ENCODE data around the gene CIC. TPM values are rescaled to one million over a fixed set of nuclear protein-coding genes. Genes with fewer than 3 reads are reported as not detected.
A peak's percentile ranks its signal among the peaks of the same experiment; 100 is the strongest.

Gene CIC
- total RNA-seq, 3 donors from 2014 or later = 54.9 to 67.3 (median 64.1) TPM

- no peak for DNase-seq
- no peak for ATAC-seq
These were observed 22.4 kb downstream of the CIC start for GRCh38 chr19:42291435-42291810.

GRCh38 chr19:42292042-42292960 is 23.2 kb downstream of the CIC start:
- Mint-ChIP-seq H3K27me3 (ENCODE audit: low read depth) (no peaks in the 10 kb centered on the region), H3K36me3 (ENCODE audit: insufficient read depth) (peaks cover 4% of the 10 kb centered on the region)

More at GRCh38 chr19:42291435-42291810, 22.4 kb downstream of the CIC start:
- Mint-ChIP-seq H3K36me3 (ENCODE audit: insufficient read depth) (peaks cover 4% of the 10 kb centered on the region), H3K4me1 (ENCODE audit: low read depth) (peaks cover 6% of the 10 kb centered on the region), H3K27me3 (ENCODE audit: low read depth) (no peaks in the 10 kb centered on the region), H3K4me3 (no peak overlapping the region), H3K9me3 (no peaks in the 10 kb centered on the region)

DNA sequence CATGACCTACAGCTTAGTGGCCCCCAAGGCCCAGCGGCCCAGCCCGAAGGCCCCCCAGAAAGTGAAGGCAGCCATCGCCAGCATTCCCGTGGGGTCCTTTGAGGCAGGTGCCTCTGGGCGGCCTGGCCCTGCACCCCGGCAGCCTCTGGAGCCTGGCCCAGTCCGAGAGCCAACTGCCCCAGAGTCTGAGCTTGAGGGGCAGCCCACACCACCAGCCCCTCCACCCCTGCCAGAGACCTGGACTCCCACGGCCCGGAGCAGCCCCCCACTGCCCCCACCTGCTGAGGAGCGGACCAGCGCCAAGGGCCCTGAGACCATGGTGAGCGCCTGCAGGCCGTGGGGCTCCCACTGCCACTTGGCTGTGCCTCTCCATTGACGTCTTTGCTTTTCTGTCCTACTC is 23.9 kb downstream of the CIC start:
- DNase-seq (no peak), ATAC-seq (no peak)
- H3K36me3 Mint-ChIP-seq (ENCODE audit: insufficient read depth) = peaks cover 4% of the 10 kb centered on the region
- H3K9me3 Mint-ChIP-seq = no peaks in the 10 kb centered on the region
- H3K4me1 Mint-ChIP-seq (ENCODE audit: low read depth) = peaks cover 6% of the 10 kb centered on the region
- no peaks in the 10 kb centered on the region for H3K27me3 Mint-ChIP-seq (ENCODE audit: low read depth)
- H3K4me3 Mint-ChIP-seq = no peak overlapping the region

More at GRCh38 chr19:42292042-42292960, 23.2 kb downstream of the CIC start:
- DNase-seq = no peak
- ATAC-seq = no peak
- Mint-ChIP-seq H3K9me3 (no peaks in the 10 kb centered on the region), H3K4me1 (ENCODE audit: low read depth) (peaks cover 6% of the 10 kb centered on the region), H3K4me3 (no peak overlapping the region)

DNA sequence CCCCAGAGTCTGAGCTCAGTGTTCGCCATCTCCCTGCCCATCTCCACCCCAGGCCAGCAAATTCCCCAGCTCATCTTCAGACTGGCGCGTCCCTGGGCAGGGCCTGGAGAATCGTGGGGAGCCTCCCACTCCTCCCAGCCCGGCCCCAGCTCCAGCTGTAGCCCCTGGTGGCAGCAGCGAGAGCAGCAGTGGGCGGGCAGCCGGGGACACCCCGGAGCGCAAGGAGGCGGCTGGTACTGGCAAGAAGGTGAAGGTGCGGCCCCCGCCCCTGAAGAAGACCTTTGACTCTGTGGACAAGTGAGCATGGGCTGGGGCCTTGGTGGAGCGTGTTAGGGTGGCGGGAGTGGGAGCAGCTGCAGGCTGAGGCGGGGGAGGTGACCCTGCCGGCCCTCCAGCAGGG is 24.5 kb downstream of the CIC start:
- Mint-ChIP-seq H3K36me3 (ENCODE audit: insufficient read depth) (peaks cover 1% of the 10 kb centered on the region), H3K9me3 (no peaks in the 10 kb centered on the region), H3K4me1 (ENCODE audit: low read depth) (peaks cover 6% of the 10 kb centered on the region), H3K4me3 (no peak overlapping the region), H3K27me3 (ENCODE audit: low read depth) (no peaks in the 10 kb centered on the region)
- no peak for DNase-seq
- no peak for ATAC-seq

DNA sequence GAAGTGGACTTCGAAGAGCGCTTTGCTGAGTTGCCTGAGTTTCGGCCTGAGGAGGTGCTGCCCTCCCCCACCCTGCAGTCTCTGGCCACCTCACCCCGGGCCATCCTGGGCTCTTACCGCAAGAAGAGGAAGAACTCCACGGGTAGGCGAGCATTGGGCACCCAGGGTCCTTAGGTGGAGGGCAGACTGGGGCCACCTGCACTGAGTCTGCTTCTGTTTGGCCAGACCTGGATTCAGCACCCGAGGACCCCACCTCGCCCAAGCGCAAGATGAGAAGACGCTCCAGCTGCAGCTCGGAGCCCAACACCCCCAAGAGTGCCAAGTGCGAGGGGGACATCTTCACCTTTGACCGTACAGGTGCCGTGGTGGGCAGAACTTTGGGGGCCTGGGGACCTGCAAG is 24.9 kb downstream of the CIC start:
- Mint-ChIP-seq H3K4me3 (no peak overlapping the region), H3K36me3 (ENCODE audit: insufficient read depth) (peaks cover 1% of the 10 kb centered on the region), H3K4me1 (ENCODE audit: low read depth) (peaks cover 6% of the 10 kb centered on the region), H3K27me3 (ENCODE audit: low read depth) (no peaks in the 10 kb centered on the region), H3K9me3 (no peaks in the 10 kb centered on the region)
- DNase-seq (no peak), ATAC-seq (no peak)

DNA sequence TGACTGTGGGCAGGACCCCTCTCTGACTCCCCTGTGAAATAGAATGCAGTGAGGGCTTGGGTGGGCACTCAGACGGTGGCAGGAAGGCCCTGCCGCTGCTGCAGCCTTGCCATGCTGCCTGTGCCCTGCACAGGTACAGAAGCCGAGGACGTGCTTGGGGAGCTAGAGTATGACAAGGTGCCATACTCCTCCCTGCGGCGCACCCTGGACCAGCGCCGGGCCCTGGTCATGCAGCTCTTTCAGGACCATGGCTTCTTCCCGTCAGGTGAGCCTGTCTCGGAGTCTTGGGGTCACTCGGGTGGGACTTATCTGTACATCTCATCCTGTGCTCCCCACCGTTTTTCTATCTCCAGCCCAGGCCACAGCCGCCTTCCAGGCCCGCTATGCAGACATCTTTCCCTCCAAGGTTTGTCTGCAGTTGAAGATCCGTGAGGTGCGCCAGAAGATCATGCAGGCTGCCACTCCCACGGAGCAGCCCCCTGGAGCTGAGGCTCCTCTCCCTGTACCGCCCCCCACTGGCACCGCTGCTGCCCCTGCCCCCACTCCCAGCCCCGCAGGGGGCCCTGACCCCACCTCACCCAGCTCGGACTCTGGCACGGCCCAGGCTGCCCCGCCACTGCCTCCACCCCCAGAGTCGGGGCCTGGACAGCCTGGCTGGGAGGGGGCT is 25.6 kb downstream of the CIC start:
- ATAC-seq = no peak
- DNase-seq = no peak
- H3K4me3 Mint-ChIP-seq = no peak overlapping the region
- H3K4me1 Mint-ChIP-seq (ENCODE audit: low read depth) = peaks cover 6% of the 10 kb centered on the region
- no peaks in the 10 kb centered on the region for H3K9me3 Mint-ChIP-seq
- peaks cover 1% of the 10 kb centered on the region for H3K36me3 Mint-ChIP-seq (ENCODE audit: insufficient read depth)
- H3K27me3 Mint-ChIP-seq (ENCODE audit: low read depth) = no peaks in the 10 kb centered on the region

- H3K4me1 Mint-ChIP-seq (ENCODE audit: low read depth) = peaks cover 6% of the 10 kb centered on the region
- peaks cover 1% of the 10 kb centered on the region for H3K36me3 Mint-ChIP-seq (ENCODE audit: insufficient read depth)
- DNase-seq (no peak), ATAC-seq (no peak)
- no peak overlapping the region for H3K4me3 Mint-ChIP-seq
- H3K27me3 Mint-ChIP-seq (ENCODE audit: low read depth) = no peaks in the 10 kb centered on the region
- no peaks in the 10 kb centered on the region for H3K9me3 Mint-ChIP-seq
These were observed 26.3 kb downstream of the CIC start for GRCh38 chr19:42295342-42295741.

DNA sequence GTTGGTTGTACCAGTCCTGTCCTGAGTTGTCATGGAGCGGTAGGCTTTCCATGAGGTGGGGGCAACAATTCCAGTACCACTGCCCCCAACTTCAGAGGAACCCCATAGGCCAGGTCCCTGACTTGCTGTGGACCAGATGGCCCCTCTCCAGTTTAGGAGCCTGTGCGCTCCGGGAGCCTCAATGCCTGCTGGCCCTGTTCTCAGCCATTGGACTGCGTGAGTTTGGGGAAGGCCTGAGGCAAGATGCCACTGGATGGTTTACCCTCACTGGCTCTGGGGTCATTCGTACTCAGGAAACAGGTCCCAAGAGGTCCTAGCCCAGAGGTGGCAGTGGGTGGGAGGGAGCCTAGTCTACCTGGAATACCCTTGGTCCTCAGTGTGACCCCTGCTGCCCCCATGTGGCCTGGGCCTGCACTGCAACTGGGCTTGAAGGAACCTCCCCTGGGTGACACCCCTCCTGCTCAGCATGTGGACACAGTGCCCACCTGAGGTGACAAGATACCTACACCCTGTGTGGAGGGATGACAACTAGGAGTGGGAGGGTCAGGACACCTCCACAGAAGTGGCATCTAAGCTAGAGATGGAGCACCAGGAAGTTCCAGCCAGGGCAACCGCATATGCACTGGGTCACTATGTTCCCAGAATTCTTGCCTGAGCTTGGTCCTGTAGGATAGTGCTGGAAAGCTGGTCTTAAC is 26.9 kb downstream of the CIC start:
- peaks cover 1% of the 10 kb centered on the region for H3K36me3 Mint-ChIP-seq (ENCODE audit: insufficient read depth)
- no peaks in the 10 kb centered on the region for H3K9me3 Mint-ChIP-seq
- H3K27me3 Mint-ChIP-seq (ENCODE audit: low read depth) = no peaks in the 10 kb centered on the region
- no peak overlapping the region for H3K4me3 Mint-ChIP-seq
- DNase-seq (peak; percentile 92), ATAC-seq (peak; percentile 89 to 90)
- H3K4me1 Mint-ChIP-seq (ENCODE audit: low read depth) = peaks cover 6% of the 10 kb centered on the region

GRCh38 chr19:42297039-42297438 is 28.0 kb downstream of the CIC start:
- no peak overlapping the region for H3K4me3 Mint-ChIP-seq
- no peak for ATAC-seq

DNA sequence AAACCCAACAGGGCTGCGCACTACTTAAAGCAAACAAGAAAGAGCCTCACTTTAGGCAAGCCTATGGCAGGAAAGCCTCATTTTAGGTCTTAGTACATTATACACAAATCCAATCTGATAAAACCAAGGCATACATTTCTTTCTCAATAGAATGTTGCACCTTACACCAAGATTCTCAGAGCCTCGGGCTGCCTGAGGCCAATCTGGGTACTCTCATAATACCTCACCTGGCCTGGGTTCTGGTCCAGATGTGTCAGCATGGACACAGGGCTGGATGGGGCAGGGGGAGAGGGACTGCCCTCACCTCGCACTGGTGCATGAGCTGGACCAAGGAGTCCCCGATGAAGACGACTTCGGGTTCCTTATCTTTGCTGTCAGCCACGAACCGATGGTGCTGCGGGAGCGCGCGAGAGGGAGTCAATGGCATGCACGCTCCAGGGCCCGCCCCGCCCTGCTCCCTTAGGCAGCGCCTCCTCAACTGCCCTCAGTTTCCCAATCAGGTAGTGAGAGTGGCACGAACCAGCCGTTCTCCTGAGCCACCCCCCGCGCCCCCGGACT is 32.7 kb downstream of the CIC start, which contains the start of gene PRR19:
TSS of gene PRR19 (plus strand) at position 487 of the 558 bp plus-strand sequence. CDS start 7,453 bp downstream, outside the sequence.
- no peak for DNase-seq
- peak within 1 kb of the TSS; percentile 85 for H3K4me3 Mint-ChIP-seq
- no peaks in the 10 kb centered on the region for H3K36me3 Mint-ChIP-seq (ENCODE audit: insufficient read depth)
- H3K9me3 Mint-ChIP-seq = no peaks in the 10 kb centered on the region
- peak; percentile 32 for ATAC-seq
- H3K27me3 Mint-ChIP-seq (ENCODE audit: low read depth) = no peaks in the 10 kb centered on the region
- peaks cover 24% of the 10 kb centered on the region for H3K4me1 Mint-ChIP-seq (ENCODE audit: low read depth)

More at GRCh38 chr19:42297039-42297438, 28.0 kb downstream of the CIC start:
- Mint-ChIP-seq H3K27me3 (ENCODE audit: low read depth) (no peaks in the 10 kb centered on the region), H3K36me3 (ENCODE audit: insufficient read depth) (peaks cover 1% of the 10 kb centered on the region), H3K4me1 (ENCODE audit: low read depth) (peaks cover 12% of the 10 kb centered on the region), H3K9me3 (no peaks in the 10 kb centered on the region)
- no peak for DNase-seq

GRCh38 chr19:42303101-42303464 is 34.0 kb downstream of the CIC start:
- no peak for DNase-seq

GRCh38 chr19:42303876-42304275 is 34.8 kb downstream of the CIC start:
- H3K27me3 Mint-ChIP-seq (ENCODE audit: low read depth) = no peaks in the 10 kb centered on the region
- ATAC-seq (no peak), DNase-seq (no peak)
- peaks cover 24% of the 10 kb centered on the region for H3K4me1 Mint-ChIP-seq (ENCODE audit: low read depth)
- H3K4me3 Mint-ChIP-seq = peak overlapping the region; percentile 37
- H3K36me3 Mint-ChIP-seq (ENCODE audit: insufficient read depth) = no peaks in the 10 kb centered on the region
- no peaks in the 10 kb centered on the region for H3K9me3 Mint-ChIP-seq

More at GRCh38 chr19:42303101-42303464, 34.0 kb downstream of the CIC start:
- no peaks in the 10 kb centered on the region for H3K9me3 Mint-ChIP-seq
- H3K4me3 Mint-ChIP-seq = peak overlapping the region; percentile 85
- no peak for ATAC-seq
- H3K36me3 Mint-ChIP-seq (ENCODE audit: insufficient read depth) = no peaks in the 10 kb centered on the region
- no peaks in the 10 kb centered on the region for H3K27me3 Mint-ChIP-seq (ENCODE audit: low read depth)
- H3K4me1 Mint-ChIP-seq (ENCODE audit: low read depth) = peaks cover 24% of the 10 kb centered on the region

DNA sequence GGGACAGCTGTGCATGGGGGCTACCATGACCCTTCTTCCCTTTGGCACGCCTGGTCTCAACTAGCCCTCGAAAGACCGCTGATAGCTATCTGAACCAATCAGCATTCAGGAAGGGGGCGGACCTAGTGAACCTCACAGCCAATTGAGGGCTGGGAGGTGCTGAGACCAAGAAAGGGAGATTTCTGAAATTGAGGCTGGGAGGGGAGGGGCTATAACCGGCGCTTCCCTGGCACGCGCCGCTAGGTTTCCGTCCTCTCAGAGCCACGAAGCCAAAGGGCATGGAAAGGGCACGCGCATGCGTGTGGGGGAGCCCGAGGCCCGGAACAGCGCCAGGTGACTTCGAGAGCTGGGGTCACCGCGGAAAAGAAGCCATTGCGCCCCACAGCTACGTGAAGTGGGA is 37.6 kb downstream of the CIC start:
- ATAC-seq (no peak), DNase-seq (no peak)
- H3K4me3 Mint-ChIP-seq = no peak overlapping the region
- H3K36me3 Mint-ChIP-seq (ENCODE audit: insufficient read depth) = no peaks in the 10 kb centered on the region
- peaks cover 17% of the 10 kb centered on the region for H3K4me1 Mint-ChIP-seq (ENCODE audit: low read depth)
- no peaks in the 10 kb centered on the region for H3K9me3 Mint-ChIP-seq
- H3K27me3 Mint-ChIP-seq (ENCODE audit: low read depth) = peaks cover 7% of the 10 kb centered on the region

DNA sequence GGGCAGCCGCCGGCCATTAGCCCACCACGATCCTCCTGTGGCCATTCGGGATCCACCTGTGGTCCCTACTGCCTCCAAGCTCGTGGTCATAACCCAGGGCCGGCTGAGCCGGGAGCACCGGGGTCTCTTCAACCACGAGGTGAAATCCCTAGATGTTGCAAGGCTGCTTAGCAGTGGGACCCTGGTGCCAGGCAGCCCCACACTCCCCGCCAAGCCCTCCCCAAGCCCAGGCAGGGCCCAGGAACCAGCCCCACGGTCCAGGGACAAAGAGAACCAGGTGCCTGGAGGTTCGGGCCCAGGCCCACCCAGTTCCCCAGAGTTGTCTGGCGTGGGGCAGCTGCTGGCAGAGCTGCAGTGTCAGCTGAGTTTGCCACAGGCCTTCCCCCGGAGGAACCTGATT is 40.6 kb downstream of the CIC start:
- no peak for DNase-seq
- ATAC-seq = no peak
- H3K9me3 Mint-ChIP-seq = no peaks in the 10 kb centered on the region
- H3K4me3 Mint-ChIP-seq = no peak overlapping the region
- H3K4me1 Mint-ChIP-seq (ENCODE audit: low read depth) = peaks cover 13% of the 10 kb centered on the region
- no peaks in the 10 kb centered on the region for H3K36me3 Mint-ChIP-seq (ENCODE audit: insufficient read depth)
- peaks cover 34% of the 10 kb centered on the region for H3K27me3 Mint-ChIP-seq (ENCODE audit: low read depth)
